Caki2 (cell line): Measurements from ENCODE around the gene FMNL2. TPM values are rescaled to one million over a fixed set of nuclear protein-coding genes. Genes with fewer than 3 reads are reported as not detected.

Experiments used
- DNase-seq: peaks from one replicate; pipeline ENCODE4 v3.0.0-alpha.2; 2015; ENCODE audit warnings: low read depth
- in situ Hi-C: cut with HindIII; loops from 2 replicates; pipeline ENCODE4 v1.10.0; 2016; ENCODE audit warnings: low sequenced_read_pairs, low pct_unique_long_range_greater_than_20kb, mixed read lengths
- total RNA-seq: library from RNA; depleted of rRNA; stranded (reverse); fragments of >200 nt; shearing (Covaris generic); gene quantifications from 2 replicates; pipeline ENCODE4 v1.2.3, GENCODE V29; 2014; ENCODE audit warnings: low replicate concordance; rRNA removed

The FMNL2 gene
- total RNA-seq, 1 experiment from 2014 or later: 15.8 TPM

DNA sequence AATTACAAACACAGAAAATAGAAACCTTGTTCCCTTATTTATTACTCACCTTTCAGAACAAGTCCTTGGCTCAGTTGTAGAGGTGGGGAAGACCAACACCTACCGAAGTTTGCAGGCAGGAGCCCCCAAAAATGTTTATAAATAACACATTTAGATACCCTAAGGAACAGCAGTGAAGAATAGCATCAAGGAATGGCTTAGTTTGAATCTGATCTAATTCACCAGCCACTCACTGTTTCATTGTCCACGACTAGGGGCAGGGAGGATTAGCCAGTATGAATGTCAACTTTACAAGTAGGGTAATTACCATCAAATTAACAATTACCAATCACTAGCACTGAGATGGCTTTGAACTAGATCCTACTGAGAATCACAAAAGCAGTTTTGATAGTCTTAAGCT lies 316.9 kb downstream of the FMNL2 start:
- DNase-seq: no peak
- in situ Hi-C loops: no loop called here

- DNase-seq: no peak
- in situ Hi-C loops: no loop called here
Observed at GRCh38 chr2:152655880-152656279, 320.9 kb downstream of the FMNL2 start.

DNA sequence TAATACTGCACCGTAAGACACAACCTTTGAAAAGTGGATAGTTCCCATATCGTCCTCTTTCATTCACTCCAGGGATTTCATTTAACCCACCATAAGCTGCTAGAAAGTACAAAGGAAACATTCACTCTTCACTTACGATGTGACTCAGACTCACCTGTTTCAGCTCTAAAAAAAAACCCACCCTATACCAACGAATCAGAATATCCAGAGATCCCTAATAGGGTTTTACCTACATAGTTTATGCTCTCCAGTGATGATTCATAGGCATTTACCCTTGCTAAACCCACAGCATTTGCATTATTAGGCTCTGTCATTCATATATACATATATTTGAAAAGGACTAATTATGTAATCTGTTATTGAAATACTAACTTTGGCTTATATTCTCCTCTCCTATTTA lies 322.1 kb downstream of the FMNL2 start:
- in situ Hi-C loops: no loop called here

DNA sequence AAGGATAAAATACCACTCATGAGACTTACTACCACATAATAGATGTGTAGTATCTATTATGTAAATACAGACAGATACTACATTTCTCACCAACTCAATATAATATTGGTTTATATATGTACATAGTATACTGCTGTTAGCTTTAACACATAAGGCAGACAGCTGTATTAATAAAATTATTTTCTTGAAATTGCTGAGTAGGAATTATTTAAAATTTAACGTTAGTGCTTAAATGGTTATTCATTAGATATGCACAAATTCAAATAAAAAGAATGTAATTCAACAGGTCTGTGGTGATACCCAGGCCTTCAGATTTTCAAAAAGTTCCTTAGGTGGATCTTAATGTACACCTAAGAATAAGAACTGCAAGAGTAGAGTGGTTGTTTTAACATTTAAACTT lies 323.2 kb downstream of the FMNL2 start:
- DNase-seq: no peak
- in situ Hi-C loops: no loop called here

More for the DNA sequence above, 322.1 kb downstream of the FMNL2 start:
- no peak for DNase-seq

- no peak for DNase-seq
- in situ Hi-C loops: no loop called here
Observed at GRCh38 chr2:152661076-152661475, 326.1 kb downstream of the FMNL2 start.

- in situ Hi-C loops: no loop called here
- DNase-seq: no peak
Observed at GRCh38 chr2:152664725-152665124, 329.8 kb downstream of the FMNL2 start.

- in situ Hi-C loops: no loop called here
Observed at GRCh38 chr2:152674334-152674733, 339.4 kb downstream of the FMNL2 start.

DNA sequence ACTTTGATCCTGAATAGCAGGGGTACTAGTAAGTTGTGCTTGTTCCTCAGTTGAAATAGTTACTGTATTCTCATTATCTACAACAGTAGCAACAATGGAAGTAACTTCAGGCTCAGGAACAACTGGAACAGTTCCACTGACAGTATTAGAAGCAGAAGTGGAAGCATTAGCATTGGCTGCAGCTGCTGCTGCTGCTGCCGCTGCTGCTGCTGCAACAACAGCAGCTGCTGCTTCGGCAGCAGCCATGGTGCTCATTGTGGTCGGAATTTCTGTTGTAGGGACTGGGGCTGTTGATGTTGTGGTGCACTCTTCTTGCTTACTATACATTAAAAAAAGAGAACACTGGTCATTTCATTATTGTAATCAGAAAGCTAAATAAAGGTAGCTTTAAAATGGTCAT lies 341.5 kb downstream of the FMNL2 start:
- in situ Hi-C loops: no loop called here
- no peak for DNase-seq

More at GRCh38 chr2:152674334-152674733, 339.4 kb downstream of the FMNL2 start:
- DNase-seq: no peak

- no peak for DNase-seq
- in situ Hi-C loops: no loop called here
Observed at GRCh38 chr2:152678808-152679207, 343.8 kb downstream of the FMNL2 start.

DNA sequence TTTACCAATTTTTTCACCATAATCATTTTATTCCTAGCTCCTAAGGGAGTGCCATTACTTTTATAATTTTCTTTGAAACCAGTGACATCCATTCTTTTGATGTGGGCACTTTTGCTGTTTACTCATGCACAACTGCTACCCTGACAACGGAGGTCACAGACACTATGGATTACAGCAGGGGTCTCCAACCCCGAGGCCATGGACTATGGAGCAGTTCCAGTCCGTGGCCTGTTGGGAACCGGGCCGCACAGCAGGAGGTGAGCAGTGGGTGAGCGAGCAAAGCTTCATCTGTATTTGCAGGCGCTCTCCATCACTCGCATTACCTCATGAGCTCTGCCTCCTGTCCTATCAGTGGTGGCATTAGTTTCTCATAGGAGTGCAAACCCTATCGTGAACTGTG lies 347.7 kb downstream of the FMNL2 start:
- no peak for DNase-seq
- in situ Hi-C loops: no loop called here

DNA sequence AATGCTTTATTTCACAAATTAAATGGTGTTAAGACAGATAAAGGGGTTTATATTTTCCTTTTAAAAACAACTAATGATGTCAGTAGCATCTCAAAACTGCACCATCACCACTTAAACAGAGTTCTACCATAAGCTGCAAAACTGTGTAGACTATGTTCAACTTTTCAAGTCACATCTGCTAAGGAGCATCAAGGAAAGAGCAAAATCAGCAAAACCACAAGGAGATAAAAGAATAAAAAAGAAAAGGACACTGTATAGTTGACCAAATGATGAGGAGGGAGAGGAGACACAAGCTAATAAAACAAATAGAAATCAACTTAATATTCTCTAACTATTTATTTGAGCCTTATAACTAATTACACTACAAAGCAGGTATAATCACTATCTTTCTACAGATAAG lies 348.4 kb downstream of the FMNL2 start:
- in situ Hi-C loops: no loop called here

DNA sequence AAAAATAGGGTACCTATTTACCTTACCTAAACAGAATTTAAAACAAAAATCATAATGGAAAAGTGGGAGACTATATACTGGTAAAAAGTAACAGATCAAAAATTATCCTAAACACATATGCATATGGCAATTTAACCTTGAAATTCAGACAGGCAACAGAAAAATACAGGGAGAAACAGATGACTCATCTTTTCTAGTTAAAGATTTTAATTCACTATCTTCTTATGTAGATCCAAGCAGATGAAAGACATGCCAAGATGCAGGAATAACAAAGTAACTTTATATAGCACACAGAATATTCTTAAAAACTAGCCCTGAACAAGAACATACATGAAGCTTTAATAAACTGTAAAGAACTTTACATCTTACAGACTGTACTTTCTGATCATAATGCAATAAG lies 351.3 kb downstream of the FMNL2 start:
- in situ Hi-C loops: no loop called here
- no peak for DNase-seq

More for the DNA sequence above, 348.4 kb downstream of the FMNL2 start:
- DNase-seq: no peak

GRCh38 chr2:152693033-152693432 lies 358.1 kb downstream of the FMNL2 start:
- in situ Hi-C loops: no loop called here
- DNase-seq: no peak

GRCh38 chr2:152694161-152694661 lies 359.2 kb downstream of the FMNL2 start:
- peak; percentile 22 for DNase-seq
- in situ Hi-C loops: no loop called here

GRCh38 chr2:152695763-152696162 lies 360.8 kb downstream of the FMNL2 start:
- in situ Hi-C loops: no loop called here
- no peak for DNase-seq

GRCh38 chr2:152696476-152696875 lies 361.5 kb downstream of the FMNL2 start:
- in situ Hi-C loops: no loop called here
- DNase-seq: no peak

Other genes with a start within 250 kb of the FMNL2 start
- 0.10 and 0.17 TPM in 2 replicates for gene CACNB4, start 236.1 kb upstream of the FMNL2 start, total RNA-seq
- 14.0 and 20.9 TPM in 2 replicates for gene STAM2, start 159.4 kb upstream of the FMNL2 start, total RNA-seq